CD4-positive, alpha-beta T cell treated with Interferon alpha-2 for 1 hour (primary cell): ENCODE data around the gene UBL5.
"Not testable (repeated sequence)": the region's sequence is repeated elsewhere in the genome, so short reads cannot be mapped to it uniquely, and the experiment has no call there.

Source experiments
- DNase-seq, 2 donors: peaks; one replicate each; pipeline ENCODE4 v3.0.0-alpha.2; 2020 to 2022

Gene UBL5

GRCh38 chr19:9827289-9828238 is at the start of gene UBL5:
UBL5 (plus strand) TSS chr19:9827918; CDS start chr19:9828338, 420 bp downstream.
- peak; percentile 89 to 93 for DNase-seq

DNA sequence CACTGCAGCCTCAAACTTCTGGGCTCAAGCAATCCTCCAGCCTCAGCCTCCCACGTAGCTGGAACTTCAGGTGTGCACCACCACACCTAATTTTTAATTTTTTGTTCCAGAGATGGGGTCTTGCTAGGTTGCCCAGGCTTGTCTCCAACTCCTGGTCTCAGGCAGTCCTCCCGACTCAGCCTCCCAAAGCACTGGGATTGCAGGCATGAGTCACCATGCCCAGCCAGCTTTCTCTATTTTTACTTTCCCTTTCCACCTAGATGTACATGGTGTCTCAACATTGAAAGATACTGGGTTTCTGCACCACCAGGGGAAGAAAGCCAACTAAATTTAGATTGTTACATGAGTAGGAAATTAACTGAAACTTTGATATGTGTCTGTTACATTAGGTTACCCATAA is 45.4 kb upstream of the UBL5 start:
- no peak for DNase-seq

DNA sequence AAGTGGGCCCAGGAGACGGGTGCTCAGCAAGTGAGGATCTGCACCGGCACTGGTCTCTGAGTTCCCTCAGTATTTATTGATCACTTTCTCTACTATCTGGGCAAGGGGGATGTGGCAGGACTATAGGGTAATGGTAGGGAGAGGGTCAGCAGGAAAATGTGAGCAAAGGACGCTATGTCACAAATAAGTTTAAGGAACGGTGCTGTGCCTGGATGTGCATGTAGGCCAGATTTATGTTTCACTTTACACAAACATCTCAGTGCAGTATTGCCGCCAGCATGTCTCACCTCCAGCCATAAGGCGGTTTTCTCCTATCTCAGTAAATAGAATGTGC is 43.6 kb upstream of the UBL5 start:
- not testable (repeated sequence) for DNase-seq

DNA sequence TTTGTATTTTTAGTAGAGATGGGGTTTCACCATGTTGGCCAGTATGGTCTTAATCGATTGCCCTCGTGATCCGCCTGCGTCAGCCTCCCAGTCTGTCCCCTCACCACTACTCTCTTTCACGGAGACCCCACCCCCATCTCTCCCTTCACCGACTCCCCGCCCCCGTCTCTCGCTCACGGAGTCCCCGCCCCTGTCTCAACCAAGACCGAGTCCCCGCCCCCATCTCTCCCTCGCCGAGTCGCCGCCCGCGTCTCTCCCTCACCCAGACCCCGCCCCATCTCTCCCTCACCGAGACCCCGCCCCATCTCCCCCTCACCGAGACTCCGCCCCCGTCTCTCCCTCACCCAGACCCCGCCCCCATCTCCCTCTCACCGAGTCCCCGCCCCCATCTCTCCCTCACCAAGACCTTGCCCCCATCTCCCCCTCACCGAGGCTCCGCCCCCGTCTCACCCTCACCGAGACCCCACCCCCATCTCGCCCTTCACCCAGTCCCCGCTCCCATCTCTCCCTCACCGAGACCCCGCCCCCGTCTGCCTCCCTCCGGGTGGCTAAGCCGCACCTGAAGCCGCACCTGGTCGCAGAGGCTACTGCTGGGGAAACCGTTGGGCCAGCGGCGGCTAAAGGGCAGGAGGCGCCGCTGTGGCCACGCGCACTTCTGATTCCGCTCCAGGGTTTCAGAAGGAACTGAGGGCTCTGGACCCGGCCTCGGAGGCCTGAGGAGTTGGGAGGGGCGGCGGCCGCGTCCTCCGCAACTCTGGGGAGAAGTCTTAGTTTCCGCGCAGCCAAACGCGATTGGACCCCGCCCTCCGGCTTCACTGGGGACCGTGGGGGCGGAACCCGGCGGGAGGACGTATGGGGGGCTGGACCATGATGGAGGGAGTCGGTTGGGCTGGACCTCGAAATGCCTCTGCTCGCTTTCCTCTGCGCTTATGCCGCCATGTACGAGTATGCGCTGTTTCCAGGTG is 42.1 kb upstream of the UBL5 start:
- DNase-seq, result peak; percentile 96 to 97

DNA sequence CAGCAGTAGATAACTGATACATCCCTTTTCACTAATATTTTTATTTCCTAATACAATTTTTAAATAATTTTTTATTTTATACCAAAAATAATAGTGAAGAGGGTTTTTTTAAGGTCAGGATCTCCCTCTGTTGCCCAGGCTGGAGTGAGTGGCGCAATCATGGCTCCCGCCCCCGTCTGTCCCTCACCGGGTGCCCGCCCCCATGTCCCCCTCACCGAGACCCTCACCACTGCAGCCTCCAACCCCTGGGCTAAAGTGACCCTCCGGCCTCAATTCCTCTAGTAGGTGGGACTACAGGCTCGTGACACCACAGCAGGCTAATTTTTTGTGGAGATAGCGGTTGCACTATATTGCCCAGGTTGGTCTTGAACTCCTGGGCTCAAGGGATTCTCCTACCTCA is 41.4 kb upstream of the UBL5 start:
- DNase-seq, result no peak

DNA sequence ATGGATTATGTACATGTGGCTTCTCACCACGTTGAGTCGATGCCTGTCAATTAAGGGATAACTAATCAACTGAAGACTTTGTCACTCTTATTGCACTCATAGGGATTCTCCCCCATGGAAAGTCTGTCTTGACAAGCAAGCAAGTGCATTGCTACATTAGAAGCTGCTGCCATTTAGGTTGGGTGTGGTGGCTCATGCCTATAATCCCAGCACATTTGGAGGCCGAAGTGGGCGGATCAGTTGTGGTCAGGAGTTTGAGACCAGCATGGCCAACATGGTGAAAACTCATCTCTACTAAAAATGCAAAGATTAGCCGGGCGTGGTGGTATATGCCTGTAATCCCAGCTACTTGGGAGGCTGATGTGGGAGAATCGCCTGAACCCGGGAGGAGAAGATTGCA is 40.9 kb upstream of the UBL5 start:
- DNase-seq, result no peak

DNA sequence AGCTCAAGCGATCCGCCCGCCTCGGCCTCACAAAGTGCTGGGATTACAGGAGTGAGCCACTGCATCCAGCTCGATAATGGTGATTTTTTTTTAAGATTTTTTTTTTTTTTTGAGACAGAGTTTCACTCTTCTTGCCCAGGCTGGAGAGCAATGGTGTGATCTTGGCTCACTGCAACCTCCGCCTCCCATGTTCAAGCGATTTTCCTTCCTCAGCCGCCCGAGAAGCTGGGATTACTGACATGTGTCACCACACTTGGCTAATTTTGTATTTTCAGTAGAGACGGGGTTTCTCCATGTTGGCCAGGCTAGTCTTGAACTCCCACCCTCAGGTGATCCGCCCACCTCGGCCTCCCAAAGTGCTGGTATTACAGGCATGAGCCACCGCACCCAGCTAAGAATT is 39.1 kb upstream of the UBL5 start:
- not testable (repeated sequence) for DNase-seq

DNA sequence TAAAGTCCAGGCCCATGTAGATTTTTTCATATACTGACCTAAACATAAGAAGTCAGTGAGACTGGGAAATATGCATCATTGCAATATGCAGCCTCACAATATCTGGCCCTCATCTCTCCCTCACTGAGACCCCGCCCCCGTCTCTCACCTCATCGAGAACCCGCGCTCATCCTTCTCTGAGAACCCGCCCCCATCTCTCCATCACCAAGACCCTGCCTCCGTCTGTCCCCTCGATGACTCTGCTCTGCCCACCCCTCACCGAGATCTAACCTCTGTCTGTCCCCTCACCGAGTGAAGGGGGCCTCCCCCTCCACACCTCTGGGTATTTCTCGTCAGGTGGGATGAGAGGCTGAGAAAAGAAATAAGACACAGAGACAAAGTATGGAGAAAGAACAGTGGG is 38.7 kb upstream of the UBL5 start:
- no peak for DNase-seq

DNA sequence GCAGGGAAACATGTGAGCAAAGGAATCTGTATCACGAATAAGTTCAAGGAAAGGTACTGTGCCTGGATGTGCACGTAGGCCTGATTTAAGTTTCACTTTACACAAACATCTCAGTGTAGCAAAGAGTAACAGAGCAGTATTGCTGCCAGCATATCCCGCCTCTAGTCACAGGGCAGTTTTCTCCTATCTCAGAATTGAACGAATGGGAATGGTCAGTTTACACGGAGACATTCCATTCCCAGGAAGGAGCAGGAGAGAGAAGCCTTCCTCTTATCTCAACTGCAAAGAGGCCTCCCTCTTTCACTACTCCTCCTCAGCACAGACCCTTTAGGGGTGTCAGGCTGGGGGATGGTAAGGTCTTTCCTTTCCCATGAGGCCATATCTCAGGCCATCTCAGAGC is 38.1 kb upstream of the UBL5 start:
- DNase-seq, result not testable (repeated sequence)

DNA sequence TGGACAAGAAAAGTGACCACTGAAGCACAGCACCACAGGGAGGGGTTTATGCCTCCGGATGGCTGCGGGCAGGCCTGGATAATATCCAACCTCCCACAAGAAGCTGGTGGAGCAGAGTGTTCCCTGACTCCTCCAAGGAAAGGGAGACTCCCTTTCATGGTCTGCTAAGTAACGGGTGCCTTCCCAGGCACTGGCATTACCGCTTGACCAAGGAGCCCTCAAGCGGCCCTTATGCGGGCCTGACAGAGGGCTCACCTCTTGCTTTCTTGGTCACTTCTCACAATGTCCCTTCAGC is 36.7 kb upstream of the UBL5 start:
- DNase-seq, result not testable (repeated sequence)

GRCh38 chr19:9791552-9792205 is 36.0 kb upstream of the UBL5 start:
- DNase-seq, result peak; percentile 95 to 96

DNA sequence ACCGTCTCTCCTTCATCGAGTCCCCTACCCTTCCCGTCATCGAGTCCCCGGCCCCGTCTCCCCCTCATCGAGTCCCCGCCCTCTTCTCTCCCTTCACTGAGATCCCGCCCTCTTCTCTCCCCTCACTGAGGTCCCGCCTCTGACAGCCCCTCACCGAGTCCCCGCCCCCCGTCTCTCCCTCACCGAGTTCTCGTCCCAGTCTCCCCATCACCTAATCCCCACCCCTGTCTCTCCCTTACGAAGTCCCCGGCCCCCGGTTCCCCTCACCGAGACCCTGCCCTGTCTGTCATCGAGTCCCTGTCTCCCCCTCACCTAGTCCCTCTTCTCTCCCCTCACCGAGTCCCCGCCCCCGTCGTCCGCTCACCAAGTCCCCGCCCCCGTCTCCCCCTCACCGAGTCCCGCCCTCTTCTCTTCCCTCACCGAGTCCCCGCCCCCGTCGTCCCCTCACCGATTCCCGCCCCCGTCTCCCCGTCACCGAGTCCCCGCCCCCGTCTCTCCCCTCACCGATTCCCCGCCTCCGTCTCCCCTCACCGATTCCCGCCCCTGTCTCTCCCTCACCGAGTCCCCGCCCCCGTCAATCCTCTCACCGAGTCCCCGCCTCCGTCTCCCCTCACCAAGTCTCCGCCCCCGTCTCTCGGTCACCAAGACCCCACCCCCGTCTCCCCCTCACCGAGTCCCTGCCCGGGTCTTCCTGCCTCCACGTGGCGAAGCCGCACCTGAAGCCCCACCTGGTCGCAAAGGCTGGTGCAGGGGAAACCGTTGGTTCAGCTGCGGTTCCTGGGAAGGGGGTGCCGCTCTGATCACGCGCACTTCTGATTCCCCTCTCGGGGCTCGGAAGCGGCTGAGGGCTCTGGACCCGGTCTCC is 35.3 kb upstream of the UBL5 start:
- DNase-seq, result peak; percentile 95 to 96

- peak; percentile 68 to 77 for DNase-seq
Observed at GRCh38 chr19:9793071-9793591, 34.6 kb upstream of the UBL5 start.

DNA sequence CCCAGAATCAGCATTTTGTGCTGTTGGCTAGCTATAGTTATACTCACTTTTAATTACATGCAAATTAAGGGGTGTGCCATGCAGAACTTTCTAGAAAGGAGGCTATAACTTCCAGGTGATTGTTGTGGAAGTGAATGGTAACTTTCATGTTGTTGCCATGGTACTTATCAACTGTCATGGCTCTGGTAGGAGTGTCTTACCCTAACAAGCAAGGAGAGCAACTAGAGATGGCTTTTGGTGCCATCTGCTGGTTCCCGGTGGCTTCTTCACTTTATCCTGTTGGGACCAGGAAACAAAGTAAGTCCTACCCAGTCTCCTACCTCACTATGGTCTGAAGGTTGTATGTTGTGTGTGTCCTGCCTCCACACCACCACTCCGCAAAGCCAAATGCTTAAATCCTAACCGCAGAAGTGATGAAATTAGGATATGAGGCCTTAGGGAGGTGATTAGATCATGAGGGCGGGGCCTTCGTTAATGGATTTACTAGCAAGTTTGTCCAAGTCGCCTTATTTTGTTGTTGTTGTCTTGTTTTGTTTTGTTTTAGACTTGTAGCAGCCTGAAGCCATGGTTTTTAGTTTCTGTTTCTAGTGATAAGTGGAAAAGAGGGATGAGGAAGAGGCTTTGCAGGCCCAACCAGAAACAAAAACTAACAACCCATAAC is 31.5 kb upstream of the UBL5 start:
- DNase-seq, result peak; percentile 91 to 94

- no peak for DNase-seq
Observed at GRCh38 chr19:9797871-9798270, 29.8 kb upstream of the UBL5 start.

GRCh38 chr19:9799162-9799561 is 28.6 kb upstream of the UBL5 start:
- no peak for DNase-seq

DNA sequence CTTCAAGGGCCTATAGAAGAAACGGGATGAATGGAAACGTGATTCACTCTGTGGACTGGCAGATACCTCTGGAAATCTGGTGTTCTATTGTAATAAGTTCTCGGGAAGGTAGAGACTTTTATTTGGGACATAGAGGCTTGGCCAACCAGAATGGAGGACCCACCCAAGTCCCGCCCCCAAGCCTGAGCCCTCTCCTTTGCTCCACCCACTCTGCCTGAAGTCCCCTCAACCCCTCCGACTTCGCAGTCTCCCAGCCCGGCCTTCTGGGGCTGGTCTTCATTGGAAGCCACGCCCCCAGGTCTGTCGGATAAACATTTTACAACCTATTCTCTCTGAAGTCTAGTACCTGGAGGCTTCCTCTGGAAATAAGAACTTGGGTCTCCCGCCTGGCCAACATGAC is 25.7 kb upstream of the UBL5 start:
- no peak for DNase-seq

GRCh38 chr19:9806803-9807202 is 20.9 kb upstream of the UBL5 start:
- DNase-seq, result no peak

DNA sequence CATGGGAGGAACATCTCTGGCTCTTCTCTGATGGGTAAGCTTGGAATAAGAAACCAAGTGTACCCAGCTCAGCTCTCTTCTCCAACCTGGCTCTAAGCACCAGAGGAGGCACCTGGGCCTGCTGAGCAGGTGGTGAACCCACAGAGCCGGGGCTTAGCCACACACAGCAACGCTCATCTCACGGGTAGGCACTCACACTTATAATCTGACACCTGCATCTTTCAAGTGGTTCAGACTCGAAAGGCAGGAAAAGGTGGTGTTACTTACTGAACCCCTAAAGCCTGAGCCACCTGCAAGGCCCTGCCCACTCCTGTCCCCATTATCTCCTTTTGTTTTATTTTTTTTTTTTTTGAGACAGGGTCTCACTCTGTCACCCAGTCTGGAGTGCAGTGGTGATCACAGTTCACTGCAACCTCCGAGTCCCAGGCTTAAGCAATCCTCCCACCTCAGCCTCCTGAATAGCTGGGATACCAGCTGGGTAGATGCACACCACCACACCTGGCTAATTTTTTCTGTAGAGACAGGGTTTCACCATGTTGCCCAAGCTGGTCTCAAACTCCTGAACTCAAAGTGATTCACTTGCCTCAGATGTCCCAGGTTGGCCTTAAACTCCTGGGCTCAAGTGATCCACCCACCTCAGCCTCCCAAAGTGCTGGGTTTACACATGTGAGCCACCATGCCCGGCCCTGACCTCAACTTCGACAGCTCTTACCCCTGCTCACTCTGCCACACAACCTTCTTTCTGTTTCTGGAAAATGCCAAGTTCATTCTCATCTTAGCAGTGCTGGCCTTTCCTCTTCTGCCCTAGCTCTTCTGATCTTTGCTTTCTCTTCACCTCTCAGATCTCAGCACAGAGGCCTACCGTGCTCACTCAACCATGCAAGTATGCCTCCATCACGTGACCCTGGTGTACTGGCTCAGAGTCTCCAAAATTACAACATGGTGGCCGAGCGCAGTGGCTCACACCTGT is 18.6 kb upstream of the UBL5 start:
- peak; percentile 38 to 67 for DNase-seq

- no peak for DNase-seq
Observed at GRCh38 chr19:9811139-9811538, 16.6 kb upstream of the UBL5 start.
